ENCODE data around the gene MAP3K3.
A peak's percentile ranks its signal among the peaks of the same experiment; 100 is the strongest.

MAP3K3 gene

DNA sequence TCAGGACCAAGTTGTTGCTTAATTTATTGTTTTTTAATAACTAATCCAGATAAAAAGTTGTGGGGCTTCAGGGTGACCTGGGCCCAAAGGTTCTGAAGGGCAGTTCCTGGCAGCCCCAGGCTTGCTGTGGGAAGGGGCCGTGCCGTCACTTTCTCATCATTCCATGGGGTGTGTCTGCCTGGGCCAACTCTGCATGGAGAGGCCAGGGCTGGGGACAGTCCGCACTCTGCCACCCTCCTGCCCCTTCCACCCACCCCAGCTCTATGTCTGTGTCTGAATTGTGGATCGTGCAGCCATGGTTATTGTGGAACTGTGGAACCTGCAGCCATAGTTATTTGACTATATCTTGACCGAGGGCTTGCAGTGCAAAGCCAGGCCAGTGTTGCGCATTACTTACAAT is 73.7 kb downstream of the MAP3K3 start:
- DNase-seq: no peak

DNA sequence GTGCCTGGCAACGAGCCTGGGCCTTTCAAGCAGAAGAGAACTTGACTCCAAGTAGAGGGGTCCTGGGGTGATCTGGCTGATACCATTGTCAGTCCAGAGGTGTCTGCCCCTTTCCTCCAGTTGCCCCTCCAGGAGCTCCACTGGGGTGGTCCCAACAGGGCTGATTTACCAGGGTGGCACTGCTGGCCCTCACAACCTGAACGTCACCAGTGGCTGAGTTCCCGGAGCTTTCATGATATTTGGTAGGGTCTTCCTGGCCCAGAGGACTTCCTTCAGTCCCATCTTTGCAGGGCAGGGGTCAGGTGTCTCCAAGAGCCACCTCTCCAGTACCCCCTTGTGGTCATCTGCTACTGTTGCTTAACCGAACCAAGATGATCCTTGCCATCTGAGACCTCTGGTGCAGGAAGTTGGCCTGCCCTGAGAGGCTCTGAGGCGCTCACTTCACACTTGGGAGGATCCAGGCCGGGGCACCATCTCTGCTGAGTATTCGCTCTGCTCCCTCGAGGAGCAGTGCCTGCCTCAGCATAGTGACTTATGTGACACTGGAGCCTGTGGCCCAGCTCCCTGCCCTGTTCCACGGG is 74.3 kb downstream of the MAP3K3 start:
- DNase-seq: no peak

DNA sequence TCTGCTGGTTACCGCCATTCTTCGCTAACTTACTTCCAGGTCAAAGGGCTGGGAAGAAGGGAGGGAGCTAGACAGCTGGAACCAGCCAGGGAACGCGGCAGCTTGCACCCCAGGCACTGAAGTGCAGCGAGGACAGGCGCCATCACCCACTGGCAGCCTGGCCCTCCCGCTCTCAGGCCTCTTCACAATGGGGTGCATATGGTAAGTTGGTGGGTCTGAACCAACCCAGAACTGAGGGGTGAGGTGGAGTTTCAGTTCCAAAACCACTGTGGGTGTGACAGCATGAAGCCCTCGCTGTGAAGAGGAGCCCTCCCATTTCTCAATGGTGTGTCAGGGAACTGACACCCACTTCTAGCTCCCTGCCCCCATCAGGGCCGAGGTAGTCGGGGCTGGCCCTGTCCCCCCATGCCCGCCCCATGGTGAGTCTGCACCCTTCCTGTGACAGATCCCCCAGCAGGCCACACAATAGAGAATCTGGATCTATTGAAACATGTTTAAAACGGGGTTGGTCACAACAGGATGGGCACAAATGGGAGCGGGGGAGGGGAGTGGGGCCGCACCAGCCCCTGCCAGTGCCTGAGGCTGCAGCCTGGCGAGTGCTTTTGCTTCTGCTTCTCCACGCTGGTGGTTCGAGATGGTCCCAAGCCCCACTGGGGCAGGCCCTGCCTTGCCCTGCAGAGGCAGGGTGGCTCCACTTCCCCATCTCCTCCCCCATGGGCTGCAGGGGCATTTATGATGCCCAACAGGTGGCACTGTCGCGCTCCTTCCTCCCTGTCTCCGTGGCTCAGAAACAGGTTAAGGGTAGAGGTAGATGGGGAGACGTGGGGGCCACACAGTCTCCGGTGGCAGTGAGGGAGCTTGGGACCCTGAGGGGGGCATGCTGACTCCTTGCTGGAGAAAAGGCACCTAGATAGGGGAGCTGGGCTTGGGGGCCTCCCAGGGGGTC is 75.4 kb downstream of the MAP3K3 start:
- DNase-seq: peak; percentile 51

DNA sequence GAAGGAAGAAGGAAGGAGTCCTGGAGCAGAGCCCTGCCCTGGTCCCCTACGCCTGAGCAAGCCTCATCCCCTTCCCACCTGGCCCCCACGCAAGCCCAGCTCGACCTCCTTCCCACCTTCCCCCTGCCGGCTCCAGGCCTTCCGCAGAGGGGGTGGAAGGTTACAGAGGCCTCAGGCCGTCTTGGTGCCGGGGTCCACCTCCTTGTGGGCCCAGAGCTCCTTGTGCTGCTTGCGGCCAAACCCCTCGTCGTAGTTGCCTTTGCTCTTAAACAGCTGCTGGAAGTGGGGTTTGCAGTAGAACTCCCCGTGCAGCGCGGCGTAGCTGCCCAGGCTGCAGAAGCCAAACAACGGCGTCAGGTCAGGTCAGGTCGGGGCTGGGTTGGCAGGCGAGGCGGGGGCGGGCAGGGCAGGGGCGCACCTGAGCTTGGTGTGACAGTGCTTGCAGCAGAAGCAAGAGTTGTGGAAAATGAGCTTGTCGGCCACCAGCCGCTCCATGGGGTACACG is 76.2 kb downstream of the MAP3K3 start:
- DNase-seq: no peak

DNA sequence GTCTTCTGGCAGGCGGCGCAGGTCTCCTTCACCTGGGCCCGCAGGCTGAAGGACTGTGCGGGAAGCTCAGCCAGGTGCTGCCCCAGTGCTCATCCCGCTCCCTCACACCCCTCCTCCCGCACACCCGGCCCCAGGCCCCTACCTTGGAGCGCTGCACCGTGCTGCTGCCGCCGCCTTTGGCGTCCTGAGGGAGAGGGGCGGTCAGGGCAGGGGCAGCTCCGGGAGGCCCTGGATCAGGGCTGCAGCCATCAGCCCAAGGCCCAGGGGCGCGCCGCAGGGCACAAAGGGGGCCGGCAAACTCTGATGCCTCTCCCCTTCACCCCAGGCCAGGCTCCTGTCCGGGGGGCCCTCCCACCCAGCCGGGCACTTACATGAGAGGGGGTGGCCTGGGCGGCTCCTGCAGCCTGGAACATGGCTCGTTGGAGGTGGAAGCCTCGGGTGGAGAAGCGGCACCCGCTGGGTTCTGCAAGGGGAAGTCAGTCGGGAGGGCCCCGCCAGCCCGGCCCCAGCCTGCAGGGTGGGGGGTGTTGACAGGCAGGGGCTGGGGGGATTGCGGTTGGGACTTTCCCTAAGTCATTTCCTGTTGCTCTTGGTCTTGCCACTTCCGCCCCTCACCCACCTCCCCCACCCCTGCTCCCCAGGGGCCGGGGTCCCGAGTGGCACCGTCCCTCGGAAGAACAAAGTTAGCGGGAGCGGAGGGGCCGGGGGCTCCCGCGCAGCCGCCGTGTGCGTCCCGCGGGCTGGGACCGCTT is 76.8 kb downstream of the MAP3K3 start:
- no peak for DNase-seq

DNA sequence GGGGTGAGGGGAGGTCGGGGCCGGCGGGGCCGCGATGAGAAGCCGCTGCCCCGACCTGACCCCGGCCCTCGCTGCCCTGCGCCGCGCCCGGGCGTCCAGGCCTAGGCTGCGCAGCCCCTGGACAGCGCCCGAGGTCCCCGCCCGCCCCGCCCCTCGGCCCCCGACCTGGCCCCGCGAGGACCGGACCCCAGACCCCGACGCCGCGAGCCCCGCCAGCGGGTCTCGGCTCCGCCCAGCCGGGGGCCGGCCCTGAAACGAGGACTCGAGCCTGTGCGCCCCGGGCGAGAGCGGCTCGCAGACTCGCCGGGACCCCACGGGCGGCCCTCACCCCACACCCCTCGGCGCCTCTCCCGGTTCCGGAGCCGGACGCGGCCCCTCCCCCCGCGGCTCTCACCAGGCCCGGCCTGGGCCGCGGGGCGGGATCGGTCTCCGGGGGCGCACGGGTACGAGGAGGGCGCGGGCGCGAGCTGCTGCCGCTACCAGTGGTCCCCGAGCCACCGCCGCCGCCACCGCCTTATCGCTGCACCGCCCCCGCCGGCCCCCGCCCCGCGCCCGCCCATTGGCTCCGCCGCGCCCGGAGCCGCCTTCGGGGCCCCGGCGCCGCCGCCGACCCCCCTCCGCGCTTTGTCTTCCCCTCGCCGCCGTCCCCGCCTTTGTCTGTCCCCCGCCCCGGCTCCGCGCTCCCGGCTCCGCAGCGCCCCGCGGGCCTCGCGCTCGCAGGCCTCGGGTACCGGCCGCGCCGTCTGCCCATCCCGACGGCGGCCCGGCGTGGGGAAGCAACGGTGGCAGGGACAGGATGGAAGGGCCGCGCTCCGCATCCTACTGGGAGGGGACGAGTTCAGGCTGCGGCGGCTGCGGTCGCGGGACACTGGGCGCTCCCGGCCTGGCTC is 77.7 kb downstream of the MAP3K3 start, which contains the start of gene LIMD2:
TSS of gene LIMD2 (minus strand) at position 488 of the 890 bp plus-strand sequence. CDS start 827 bp downstream, outside the sequence.
- DNase-seq: peak; percentile 32

DNA sequence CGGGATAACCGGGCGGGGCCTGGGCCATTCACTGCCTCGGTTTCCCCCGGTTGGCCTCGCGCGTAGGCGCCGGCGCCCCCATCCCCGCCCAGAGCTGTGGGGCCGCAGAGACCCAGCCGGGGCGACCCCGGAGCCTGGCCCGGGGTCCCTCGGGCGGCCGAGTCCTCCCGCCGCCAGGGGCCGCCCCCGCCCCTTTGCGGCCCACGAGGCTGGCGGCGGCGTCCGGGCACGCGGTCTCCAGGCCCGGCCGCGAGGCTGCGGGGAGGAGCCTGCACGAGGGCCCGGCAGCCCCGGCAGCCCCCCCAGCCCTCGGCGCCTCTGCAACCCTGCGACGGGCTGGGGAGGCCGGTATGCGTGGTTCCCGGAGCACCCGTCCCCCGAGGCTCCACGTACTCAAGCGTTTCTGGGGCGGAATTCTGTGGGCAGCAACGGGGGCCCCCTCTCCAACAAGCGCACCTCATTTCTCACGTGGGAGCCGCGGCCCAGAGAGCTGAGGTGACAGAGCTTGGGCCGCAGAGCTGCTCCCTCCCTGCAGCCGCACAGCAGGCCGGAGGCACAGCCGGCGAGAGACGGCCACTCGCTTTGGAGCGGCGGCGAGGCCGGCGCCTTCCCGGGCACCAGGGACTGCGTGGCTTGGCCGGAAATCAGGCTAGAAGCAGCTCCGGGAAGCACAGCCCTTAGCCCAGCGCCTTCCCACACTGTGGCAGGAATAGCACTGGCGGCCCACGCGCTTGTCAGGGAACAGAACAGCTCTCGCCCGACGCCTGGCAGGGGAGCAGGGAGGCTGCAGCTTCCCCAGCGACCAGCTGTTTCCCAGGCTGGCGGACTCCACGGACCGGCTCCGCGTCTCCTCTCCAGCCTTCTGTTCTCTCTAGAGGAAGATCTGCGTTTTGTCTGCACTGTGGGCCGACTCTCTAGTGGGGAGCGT is 78.6 kb downstream of the MAP3K3 start:
- peak; percentile 17 for DNase-seq

DNA sequence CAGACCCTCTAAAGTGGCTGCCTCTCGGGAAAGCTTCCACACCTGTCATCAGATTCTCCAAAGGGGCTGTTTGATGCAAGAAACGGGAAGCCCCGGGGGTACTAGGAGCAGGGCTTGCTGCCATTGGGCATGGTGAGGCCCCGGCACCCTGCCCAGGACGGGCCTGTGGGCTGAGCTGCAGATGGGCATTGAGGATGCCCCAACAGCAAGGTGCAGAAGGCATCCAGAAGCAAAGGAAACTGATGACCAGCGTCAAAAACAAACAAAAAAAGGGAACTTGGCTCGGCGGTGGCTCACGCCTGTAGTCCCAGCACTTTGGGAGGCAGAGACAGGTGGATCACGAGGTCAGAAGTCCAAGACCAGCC is 79.2 kb downstream of the MAP3K3 start:
- DNase-seq: no peak

DNA sequence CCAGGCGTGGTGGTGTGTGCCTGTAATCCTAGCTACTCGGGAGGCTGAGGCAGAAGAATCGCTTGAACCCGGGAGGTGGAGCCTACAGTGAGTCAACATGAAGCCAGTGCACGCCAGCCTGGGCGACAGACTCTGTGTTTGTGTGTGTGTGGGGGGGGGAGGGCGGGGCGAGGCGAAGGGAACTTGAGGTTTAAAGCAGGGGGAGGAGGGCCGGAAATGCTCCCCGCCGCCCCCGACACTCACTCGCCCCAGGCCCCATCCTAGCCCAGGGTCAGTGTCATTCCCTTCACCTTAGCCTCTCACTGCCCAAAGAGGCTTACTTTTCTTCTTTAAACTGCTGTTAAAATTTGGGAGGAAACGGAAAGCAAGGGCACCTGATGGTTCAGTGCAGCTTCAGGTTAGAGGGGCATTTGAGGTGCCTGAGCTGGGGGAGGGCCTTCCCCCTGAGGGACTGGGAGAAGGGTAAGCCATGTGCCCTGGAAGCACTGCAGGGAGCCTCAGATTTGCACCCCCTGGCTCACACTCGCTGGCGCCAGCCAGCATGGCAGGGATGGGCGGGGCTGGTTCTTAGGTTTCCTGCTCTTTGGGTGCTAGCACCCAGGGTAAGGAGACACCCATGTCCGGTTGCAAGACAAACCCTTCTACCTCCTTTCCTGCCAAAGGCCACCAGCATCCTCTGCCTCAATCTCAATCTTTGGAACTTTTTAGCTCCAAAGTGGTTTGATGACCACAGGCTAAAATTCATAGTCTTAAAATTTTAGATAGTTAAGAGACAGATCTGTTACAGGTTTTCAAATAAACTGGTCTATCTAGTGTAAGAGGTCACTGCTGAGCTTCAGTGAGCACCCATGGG is 79.9 kb downstream of the MAP3K3 start:
- DNase-seq: peak; percentile 7

DNA sequence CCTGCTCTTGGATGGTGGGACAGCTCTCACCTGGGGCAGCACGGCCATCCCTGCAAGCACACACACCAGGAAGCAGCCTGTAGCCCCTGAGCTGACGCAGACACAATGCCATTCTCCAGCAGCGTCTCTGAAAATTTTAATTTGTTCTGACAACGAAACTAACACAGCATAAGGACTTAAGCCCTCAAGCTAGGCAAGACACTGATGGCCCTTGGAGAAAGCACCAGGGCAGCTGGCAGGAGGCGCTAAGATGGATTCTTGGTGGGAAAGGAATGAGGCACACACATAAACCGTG is 80.5 kb downstream of the MAP3K3 start:
- DNase-seq: no peak

DNA sequence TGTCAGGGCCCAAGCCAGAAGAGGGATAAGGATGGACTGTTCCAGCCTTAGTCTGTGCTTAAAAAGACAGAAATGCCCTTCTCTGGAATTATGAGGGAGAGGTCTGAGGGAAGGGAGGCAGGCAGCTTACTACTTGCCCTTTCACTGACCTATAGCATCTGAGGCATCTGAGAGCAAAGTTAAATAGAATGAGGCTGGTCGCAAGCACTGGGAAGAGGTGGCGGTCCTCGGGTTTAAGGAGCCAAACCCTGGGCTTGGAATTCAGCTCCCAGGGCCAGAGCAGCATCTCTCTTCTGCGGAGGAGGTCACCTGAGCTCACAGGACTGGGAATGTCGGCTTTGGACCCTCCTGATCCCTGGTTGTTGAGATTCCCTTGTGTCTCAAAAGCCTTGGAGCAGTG is 80.8 kb downstream of the MAP3K3 start:
- no peak for DNase-seq

DNA sequence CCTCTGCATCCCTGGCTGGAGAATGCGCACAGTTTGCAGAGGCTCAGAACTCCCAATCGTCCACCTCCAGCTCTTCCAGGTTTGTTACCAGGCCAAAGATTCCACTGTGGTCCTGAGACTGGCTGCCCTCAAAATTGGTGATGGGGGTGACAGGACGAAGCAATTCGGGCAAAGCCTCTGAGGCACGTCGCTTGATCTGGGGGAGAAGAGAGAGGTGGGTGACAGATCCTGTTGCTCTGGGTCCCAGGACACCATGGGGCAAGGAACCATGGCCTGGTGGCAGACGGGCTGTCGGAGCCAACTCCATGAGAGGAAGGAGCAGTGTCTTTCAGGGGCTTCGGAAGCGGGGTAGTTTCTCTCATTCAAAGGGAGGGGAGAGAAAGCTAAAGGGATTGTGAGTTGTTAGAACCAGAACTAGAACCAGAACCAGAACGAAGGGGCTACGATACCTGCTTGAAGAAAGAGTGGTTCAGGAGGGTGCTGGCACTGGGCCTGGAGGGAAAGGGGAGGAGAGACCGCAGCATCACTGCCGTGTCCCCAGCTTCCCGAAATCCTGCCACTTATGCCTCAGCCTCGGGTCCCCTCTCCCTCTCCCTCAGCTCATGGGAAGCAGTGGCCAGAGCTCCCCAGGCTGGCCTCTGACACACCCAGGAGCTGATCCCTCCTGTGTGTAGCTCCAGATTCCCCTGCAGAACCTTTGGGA is 81.5 kb downstream of the MAP3K3 start:
- DNase-seq: no peak

DNA sequence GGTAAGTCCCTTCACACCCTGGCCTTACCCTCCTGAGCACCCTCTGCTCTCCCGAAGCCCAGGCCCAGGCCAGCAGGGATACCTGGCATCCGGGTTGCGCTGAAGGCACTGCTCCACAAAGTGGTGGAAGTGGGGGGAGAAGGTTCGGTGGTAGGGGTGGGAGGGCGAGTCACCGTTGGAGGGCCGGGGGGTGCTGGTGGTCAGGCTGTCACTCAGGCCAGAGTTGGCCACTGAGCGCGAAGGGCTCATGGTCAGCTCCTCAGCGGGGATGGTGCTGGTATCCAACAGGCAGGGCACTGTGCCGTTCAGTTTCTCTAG is 82.0 kb downstream of the MAP3K3 start:
- DNase-seq: no peak

DNA sequence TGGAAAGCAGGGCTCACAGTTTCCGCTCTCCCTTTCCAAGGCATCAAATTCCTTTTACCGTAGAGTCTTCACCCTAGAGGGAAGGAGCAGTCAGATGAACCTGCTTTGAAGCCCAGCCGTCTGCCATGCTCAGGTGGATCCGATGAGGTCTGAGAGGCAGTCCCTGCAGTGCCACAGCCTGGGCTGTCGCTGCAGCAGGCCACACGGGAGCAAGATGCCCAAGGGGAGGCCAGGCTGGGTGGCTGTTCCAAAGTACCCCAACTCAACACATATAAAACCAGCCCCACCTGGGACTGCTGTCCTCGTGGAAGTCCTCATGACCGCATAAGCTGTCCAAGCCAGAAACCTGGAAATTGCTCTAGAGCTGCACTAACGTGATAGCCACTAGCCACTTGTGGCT is 82.6 kb downstream of the MAP3K3 start:
- no peak for DNase-seq

DNA sequence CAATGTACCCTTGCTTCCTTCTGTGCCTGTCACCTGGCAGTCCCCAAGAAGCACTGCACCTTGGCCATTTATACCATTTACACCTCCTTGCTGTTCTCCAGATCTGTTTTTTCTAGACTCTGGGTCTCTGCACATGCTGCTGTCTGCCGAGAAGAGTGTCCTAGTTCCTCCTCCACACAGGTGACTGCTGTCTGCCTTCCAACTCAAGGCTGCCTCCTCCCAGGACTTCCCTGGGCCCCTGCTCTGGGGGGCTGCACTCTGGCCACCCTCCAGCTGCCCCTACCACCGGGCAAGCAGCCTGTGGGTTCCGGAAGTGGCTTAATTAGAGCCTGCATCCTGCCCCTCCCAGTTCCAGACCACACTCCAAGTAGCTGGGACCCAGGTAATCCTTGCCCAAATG is 83.4 kb downstream of the MAP3K3 start:
- DNase-seq: no peak

DNA sequence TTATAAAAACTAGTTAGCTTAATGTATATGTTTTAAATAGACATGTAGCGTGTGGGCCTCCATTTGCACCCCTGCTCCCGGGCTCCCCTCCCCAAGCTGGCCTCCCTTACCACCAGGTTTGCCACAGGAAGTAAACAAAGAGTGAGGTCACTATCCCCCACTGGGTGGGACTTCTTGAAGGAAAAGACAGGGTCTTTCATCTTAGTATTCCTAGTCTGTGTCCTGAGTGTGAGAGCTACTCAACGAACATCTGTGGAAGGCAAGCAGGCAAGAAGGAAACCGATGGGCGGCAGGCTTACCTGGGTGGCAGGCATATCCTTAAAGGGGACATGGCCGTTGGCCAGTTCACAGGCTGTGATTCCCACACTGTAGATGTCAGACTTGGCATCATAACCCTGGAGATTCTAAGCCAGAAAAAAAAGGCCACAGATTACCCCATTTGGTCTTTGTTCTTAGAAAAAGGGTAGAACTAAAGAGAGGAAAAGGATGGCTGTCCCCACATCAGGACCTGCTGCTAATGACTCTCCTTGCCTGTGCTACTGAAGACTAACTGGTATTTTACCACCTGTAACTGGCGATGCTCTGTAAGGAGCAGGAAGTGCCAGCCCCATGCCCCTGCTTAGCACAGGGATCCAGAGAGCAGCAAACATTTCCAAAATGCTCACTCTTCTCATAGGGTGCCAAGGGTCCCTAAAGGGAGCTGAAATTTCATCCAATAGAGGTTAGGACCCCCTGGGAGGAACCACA is 84.3 kb downstream of the MAP3K3 start:
- no peak for DNase-seq

DNA sequence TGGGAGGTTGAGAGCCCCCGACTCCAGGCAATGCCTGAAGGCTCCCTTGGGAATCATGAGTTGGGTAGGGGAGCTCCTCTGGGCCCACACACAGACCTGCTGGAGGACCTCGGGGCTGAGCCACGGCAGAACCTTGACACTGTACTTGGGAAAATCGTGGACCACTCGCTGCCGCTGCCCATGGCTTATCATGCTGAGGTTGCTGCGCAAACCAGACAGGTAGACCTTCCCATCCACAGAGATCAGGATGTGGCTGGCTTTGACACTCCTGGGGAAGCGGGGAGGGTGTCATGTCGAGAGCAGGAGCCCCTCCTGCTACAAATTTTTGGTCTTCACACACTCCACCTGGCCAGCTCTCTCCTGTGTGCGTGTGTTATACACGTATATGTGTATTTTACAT is 84.9 kb downstream of the MAP3K3 start:
- DNase-seq: no peak

DNA sequence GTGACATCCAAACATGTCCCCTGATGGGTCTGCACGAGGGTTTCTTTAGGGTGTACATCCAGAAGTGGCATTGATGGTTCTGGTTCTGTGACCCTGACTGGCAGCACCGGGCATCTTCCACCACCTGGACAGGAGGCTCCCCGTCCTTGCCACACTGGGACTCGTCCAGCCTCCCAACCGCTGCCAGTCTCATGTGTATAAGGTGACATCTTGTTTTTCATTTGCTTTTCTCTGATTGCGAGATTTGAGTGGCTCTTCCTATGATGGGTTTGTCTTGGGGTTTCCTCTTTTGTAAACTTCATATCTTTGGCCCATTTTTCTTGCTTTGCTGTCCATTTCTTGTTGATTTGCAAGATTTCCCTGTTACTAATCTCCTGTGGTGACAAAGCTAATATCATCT is 86.9 kb downstream of the MAP3K3 start:
- no peak for DNase-seq

DNA sequence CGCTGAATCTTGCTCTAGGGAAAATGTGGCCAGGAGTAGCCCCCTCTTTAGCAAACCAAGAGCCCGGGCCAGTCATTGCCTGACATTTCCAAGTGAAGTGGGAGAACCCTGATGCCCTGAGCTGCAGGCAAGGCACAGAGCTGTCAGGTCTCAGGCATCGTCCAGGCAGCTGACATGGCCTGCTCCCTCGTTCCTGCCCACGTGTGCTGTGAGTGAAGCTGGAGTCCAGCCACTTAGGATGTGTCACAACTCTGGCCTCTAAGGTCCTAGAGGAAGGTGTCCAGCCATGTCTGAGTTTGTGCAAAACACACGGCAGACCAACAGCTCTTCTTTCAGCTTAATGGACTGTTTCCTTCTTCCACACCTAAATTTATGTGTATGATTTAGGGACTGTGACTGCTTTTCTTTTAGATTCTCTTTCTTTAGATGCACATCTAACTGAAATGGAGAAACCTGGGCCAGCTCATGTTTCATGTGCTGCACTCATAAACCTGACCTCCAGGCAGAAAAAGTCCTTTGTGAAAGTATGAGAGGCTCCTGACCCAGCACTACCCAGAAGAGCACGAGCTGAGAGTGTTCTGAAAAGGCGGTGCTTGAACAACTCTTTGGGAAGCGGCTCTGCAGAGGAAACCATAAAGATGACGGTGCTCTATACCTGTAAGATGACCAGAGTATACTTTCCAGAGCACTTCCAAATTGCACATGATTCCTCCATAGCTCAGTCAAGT is 92.5 kb downstream of the MAP3K3 start:
- DNase-seq: no peak

Measured in NCI-H2029 (cell line).